Endometrial microvascular endothelial cells (primary cell): ENCODE measurements around the gene DGKI. TPM values are rescaled to one million over a fixed set of nuclear protein-coding genes. Genes with fewer than 3 reads are reported as not detected.
"Not testable (repeated sequence)": the region's sequence is repeated elsewhere in the genome, so short reads cannot be mapped to it uniquely, and the experiment has no call there.

Experiments
- in situ Hi-C: cut with HindIII; loops from 2 replicates; pipeline ENCODE4 v1.10.0; 2017; ENCODE audit warnings: low sequenced_read_pairs, low pct_unique_long_range_greater_than_20kb; ENCODE audit errors: inconsistent ontology term
- total RNA-seq: library from RNA; depleted of rRNA; stranded (reverse); fragments of >200 nt; gene quantifications from one replicate; pipeline ENCODE4 v1.2.3, GENCODE V29; 2015; ENCODE audit errors: inconsistent ontology term

Gene DGKI
- total RNA-seq, 1 donor from 2014 or later: not detected

DNA sequence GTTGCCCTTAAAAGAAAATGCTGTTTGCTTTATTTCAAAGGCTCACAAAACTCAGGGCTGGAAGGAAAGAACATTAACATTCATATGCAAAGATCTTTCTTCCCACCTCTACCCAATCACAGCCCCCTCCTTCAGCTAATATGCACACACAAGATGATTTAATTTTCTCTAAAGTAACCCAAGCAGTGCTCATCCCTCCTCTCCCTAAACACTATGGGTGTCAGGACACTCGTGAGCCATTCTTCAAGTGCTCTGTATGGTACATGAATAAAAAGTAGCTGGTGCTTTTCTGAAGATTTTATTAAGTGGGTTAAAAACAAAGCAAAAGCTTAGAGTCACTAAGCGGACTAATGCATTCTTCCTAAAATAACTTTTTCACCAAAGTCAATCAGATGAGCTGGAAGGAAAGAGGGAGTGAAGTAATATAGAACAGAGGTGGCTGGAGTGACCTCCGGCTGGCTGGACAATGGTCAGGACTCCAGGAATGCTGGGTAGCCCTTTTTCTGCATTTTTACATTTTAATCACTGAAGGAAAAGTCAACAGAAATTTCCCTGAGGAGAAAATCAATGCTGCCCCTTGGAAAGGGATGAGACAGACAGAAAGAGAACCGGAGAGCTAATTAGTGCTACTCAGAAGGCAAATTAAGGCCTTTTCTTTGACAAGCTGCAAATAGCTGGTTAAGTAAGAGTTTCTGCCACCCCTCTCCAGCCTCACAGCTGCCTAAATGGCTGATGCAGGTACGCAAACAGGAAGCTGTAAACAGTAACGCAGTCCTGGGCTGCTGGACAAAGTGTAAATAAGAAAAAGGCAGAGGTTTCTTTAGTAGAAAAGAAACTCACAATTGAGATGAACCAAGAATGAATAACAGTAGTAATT lies 6.6 kb downstream of the DGKI start:
- in situ Hi-C loops: no loop called here

GRCh38 chr7:137838706-137839315 lies 8.0 kb downstream of the DGKI start:
- in situ Hi-C loops: no loop called here

GRCh38 chr7:137836541-137836940 lies 10.2 kb downstream of the DGKI start:
- in situ Hi-C loops: no loop called here

GRCh38 chr7:137836113-137836509 lies 10.7 kb downstream of the DGKI start:
- in situ Hi-C loops: no loop called here

DNA sequence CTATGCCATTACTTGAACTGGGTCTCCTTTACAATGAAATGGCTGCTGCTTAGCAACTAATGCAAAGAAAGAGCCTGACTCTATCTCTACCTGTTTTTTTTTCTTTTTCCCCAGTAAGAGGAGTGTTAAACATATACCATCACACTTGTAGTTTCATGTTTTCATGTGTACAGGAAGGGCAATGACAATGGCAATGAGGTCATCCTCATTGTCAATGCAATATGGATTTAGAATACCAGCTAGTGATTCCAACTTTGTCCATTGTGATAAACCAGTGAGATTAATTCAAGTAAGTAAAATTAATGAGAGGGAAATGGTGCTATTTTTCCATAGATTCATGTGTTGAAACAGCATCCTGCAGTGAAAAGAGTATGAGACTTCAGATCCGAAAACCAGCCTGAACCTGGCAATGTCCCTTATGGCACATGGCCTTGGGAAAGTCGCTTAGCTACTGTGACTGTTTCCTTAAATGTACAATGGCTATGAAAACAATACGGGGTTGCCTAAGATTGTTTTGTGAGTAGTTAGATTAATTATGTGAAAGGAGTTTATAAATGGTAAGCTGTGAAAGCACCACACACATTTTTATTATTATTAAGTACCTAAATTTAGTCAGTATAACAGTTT lies 11.2 kb downstream of the DGKI start:
- in situ Hi-C loops: no loop called here

GRCh38 chr7:137834552-137834951 lies 12.2 kb downstream of the DGKI start:
- in situ Hi-C loops: no loop called here

GRCh38 chr7:137832990-137833389 lies 13.8 kb downstream of the DGKI start:
- in situ Hi-C loops: not testable (repeated sequence)

DNA sequence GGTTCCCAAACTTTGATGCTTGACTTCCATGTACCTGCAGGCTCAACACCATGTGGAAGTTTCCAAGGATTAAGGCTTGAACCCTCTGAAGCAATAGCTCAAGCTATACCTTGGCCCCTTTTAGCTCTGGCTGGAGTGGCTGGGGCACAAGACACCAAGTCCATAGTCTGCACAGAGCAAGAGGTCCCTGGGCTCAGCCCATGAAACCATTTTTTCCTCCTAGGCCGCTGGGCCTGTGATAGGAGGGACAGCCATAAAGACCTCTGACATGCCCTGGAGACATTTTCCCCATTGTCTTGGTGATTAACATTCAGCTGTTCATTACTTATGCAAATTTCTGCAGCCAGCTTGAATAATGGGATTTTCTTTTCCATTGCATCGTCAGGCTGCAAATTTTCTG lies 14.4 kb downstream of the DGKI start:
- in situ Hi-C loops: no loop called here

DNA sequence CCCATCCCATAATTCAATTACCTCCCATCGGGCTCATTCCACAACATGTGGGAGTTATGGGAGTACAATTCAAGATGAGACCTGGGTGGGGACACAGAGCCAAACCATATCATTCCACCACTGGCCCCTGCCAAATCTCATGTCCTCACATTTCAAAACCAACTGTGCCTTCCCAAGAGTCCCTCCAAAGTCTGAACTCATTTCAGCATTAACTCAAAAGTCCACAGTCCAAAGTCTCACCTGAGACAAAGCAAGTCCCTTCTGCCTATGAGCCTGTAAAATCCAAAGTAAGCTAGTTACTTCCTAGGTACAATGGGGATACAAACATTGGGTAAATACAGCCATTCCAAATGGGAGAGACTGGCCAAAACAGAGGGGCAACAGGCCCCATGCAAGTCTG lies 15.2 kb downstream of the DGKI start:
- in situ Hi-C loops: not testable (repeated sequence)

- in situ Hi-C loops: no loop called here
Measured at GRCh38 chr7:137829337-137829992, 17.3 kb downstream of the DGKI start.

GRCh38 chr7:137828456-137828855 lies 18.3 kb downstream of the DGKI start:
- in situ Hi-C loops: no loop called here

DNA sequence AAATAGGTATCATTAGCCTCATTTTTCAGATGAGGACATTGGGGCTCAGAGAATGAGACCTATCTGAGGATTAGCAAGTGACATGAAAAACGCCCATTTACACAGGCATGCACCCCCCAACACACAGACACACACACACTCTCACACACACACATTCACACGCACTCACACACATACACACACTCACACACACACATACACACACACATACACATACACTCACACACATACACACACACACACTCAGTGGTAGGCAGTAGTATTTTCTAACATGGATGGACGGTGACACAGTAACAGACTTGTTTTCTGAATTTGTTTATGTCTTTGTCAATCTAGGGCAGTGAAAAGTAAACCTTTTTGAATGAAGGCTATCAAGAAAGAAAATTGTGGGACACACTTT lies 21.3 kb downstream of the DGKI start:
- in situ Hi-C loops: no loop called here

DNA sequence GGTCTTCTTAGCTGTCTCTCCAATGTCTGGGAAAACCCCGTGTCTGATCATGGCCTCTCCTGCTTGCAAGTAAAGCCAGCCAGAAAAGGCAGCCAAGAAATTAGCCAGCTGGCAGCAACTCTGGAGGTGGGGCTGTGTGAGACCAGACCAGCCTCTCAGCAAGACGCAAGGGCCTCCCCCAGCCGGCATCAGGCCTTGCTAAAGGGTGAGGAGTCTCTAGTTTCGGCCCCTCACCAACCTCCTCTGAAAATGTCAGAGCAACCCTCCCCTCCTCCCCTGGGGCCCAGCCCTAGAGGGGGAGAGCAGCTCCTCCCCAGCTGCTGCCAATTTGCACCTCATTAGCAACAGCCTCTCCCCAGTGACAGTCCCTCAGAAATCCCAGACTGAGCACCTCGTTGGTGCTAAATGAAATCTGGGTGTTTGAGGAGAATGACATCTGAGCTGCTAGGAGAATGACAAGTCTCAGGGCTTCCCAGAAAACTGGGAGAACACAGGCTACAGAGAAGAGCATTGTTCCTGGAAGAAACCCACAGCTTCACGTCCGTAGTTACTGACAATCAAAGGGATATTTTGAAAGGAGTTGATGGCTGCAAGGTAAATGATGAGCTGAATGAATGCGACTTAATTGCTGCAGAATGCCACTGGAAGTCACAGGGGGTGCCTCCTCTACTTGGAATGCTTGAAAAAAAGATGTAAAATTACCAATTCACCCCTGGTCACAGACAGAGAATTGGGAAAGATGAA lies 25.9 kb downstream of the DGKI start:
- in situ Hi-C loops: no loop called here

DNA sequence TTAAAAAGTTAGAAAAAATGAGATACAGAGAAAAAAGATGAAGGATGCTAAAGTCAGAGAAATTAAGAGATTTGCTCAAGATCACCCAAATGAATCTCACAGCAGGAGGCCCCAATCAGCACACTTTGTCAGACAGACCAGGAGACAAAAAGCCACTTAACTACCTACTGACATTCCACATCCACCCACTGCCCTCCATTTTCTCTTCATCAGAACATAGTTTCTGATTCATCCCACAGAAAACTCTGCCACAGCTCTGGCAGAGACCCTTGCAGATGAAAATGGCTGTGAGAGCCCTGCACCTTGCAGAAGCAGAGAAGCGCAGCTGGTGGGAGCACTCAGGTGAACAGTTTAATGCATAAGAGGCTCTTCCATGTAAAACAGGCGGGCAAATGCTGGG lies 26.6 kb downstream of the DGKI start:
- in situ Hi-C loops: no loop called here

DNA sequence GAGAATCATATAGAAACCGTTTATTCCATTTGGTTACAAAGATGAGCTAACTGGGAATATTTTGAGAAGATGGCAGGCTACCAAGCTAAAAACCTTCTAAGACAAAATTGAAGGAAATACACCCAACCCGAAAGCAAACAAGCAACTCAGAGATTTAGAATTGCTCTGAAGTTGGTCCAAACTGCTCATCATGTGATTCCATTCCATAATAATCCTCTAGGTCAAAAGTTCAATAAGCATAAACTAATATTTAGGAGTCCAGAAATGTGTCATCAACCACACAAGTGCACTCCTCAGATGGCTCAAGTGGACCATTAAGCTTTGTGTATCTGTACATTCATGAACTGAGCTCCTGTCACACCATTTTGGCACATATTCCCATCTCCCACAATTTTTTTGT lies 28.7 kb downstream of the DGKI start:
- in situ Hi-C loops: no loop called here

DNA sequence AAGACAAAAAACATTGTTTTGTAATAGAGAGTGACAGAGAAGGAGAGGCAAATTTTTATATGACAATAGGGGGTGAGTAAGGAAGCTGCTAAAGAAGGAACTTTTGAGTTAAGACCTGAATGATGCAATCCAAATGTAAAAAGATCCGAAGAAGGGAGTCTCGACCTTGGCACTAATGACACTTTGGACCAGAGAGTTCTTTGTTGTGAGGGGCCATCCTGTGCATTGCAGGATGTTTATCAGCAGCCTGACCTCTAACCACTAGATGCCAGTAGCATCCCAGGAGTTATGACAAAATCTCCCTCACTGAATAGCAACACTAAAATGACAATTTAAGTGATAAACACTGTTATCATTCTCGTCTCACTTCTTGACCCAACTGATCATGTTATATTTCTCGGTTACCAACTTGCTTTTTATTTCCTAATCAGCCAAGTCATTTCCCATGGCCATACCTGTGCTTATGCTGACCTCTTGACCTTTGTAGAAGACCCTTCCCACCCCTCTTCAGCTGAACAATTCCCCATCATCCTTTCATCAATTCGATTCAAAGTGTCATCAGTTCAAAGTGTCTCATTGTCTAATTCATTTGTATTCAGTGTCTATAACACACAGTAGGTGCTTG lies 30.0 kb downstream of the DGKI start:
- in situ Hi-C loops: no loop called here

DNA sequence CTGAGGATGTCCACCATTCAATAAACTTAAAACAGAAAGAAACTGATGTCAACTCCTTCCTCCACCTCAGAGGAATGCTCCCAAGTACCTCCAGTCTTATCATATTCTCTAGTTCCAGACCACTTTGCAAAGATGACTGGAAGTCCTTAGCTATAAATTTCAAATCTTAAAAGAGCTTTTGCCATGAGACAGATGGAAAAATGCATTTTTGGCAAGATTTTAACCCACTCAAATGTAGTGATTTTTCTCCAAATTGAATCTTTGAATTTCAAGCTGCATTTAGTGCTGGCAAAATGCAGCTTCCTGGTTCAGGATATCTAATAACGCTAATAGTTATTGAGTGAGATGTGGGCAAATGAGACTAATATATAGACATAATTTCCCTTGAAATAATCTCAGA lies 33.2 kb downstream of the DGKI start:
- in situ Hi-C loops: no loop called here

DNA sequence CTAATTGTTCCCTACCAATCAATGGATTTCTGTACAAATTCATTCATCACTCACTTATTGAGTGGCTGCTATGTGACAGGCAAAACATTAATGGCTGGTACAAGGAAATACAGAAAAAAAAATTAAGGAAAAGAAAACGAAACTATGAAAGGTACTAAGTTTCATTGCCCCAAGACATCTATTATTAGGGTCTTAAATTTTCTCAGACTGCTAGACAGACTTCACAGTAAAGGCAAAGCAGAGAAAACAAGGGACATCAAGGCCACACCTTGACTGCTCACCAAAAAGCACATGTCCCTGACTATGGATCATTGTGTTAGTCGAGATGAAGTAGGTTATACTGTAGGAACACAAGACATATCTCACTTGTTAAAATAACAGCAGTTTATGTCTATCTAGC lies 36.5 kb downstream of the DGKI start:
- in situ Hi-C loops: no loop called here

- in situ Hi-C loops: no loop called here
Measured at GRCh38 chr7:137804836-137805235, 41.9 kb downstream of the DGKI start.
